NCI-H526 treated with DMSO at 0.1 percent for 48 hours (cell line): ENCODE results near the gene CACNA2D3.
"Not testable (repeated sequence)": the region's sequence is repeated elsewhere in the genome, so short reads cannot be mapped to it uniquely, and the experiment has no call there.

Source experiments
- DNase-seq: peaks from one replicate; lab custom pipeline; 2025; lab: John Stamatoyannopoulos, UW

CACNA2D3 gene

DNA sequence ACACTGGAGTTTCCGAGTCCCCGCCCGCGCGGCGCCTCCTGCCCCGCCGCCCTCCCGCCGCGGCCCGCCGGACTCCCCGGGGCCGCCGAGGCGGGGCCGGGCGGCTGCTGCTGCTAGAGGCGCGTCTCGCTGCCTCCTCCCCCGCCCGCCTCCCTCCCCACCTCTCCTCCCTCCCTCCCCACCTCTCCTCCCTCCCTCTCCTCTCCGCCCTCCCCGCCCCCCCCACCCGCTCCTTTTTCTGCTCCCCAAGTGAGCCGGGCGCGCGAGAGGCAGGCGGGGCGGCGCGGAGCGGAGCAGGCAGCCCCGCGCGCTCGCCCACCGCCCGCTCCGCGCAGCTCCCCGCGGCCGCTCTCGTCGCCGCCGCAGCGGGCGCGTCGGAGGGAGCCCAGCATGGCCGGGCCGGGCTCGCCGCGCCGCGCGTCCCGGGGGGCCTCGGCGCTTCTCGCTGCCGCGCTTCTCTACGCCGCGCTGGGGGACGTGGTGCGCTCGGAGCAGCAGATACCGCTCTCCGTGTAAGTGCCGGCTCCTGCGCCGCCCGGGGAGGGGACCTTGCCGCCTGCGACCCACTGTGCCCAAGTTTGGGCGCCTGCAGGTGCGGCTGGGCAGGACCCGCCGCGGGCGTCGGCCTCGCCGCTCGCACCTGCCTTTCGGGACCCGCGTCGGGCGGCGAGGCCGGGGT, at the start of gene CACNA2D3:
Gene CACNA2D3, plus strand, starts transcription at position 229 of the 679 bp plus-strand sequence.
- DNase-seq: peak; percentile 38

GRCh38 chr3:54073386-54073785, 49.0 kb upstream of the CACNA2D3 start:
- no peak for DNase-seq

DNA sequence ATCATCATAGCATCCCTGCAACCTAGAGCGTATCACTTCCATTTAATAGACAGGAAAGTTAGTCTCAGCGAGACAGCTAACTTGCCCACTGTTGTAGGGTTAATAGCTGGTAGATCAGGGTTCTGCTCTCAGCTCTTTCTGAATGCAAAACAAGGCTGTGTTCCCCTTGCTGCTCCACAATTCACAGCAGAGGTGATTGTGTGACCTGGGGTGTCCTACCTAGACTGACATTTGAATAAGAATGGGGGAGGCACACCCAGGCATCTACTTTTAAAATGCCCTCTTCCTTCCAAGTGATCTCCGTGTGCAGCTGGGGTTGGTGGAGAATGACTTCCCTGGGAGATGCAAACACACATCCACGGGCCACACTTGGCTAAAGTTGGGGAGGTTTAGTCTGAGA, 43.0 kb upstream of the CACNA2D3 start:
- DNase-seq: no peak

DNA sequence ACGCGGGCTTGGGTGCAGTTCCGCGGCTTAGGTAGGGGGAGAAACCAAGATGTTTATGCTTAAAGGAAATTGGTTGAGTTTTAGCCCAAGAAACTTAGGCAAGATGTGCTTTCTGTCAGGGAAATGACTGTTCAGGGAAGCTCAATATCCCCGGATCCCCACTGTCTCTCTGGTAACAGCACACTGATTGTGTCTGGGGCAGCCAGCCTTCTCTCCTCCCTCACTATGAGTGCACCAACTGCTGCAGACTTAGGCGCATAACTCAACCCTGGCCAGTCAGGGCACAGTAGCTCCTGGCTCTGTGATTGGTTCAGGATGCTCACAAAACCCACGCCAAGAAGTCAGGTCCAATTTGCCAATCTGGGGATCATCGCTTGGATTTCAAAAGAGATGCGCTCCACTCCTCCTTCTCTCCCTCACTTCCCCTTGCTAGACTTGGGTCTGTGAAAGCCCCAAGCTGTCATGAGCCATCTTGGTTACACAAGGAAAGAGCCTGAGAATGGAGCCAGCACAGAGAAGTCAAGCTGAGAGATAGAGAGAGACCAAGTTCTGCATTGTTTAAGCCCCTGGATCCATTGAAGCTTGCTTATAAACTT, 42.5 kb upstream of the CACNA2D3 start:
- no peak for DNase-seq

DNA sequence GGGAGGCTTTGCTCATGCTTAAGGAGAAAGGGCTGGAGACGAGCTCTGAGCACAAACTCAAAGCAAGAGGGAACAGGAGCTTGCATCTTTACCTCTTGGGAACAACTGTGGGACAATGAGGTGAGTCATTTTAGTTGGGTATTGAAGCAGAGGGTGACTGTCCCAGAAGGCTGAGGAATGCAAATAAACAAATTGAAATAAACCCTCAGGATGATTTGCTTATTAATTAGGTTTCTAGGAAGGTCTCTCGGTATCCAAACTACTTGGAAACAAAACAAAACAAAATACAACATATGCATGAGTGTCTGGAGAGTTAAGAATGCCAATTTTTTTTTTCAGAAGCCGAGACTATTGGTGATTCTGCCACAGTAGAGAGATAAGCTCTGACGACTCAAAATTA, 38.4 kb upstream of the CACNA2D3 start:
- DNase-seq: no peak

DNA sequence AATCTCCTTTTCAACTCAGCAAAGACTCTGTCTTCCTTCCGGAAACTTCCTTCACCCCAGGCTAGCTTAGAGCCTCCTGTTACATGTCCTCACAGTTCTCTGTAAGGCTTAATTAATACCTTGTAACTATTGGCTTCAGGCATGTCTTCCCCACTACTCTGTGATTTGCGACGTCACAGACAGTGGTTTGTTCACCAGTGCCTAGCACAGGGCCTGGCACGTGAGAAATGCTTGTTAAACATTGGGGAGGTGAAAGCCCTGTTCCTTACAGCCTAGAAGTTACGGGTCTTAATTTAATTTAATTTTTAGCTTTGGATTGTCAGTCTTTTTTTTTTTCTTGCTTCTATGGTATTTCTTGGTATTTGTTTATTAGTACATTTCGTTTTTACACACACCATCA, 36.4 kb upstream of the CACNA2D3 start:
- DNase-seq: no peak

DNA sequence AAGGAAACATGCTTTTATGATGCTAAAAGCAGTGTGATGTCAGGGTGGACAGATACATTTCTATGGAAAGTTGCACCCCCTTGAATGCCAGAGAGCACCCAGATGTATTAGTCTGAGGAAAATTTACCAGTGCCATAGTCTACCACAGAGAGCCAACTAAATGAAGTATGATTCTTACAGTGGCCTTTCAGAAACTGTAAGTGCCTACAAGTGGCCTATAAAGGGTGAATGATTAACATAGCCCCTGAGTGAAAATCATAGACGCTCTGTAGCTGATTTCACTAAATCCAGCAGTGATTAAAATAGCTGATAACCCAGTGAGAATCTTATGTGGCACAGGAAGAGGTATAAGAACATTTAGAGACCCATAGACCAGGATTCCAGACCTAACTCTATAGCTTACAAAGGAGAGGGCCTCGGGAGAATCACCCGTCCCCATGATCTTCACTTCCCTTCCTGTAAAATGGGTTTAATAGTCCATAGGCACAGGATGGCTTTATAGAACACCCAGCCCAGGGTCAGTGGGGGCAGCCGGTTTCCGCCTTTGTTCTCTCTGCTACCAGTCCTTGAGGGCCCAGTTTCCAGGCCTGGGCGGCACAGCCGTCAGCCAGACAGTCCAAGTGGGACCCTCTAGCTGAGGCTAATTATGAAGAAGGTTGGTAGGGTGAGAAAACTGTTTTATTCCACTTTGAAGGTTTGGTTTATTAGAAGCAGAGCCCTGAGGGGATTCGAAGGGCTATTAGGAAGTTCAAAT, 35.5 kb upstream of the CACNA2D3 start:
- no peak for DNase-seq

GRCh38 chr3:54087581-54088410, 34.6 kb upstream of the CACNA2D3 start:
- no peak for DNase-seq

DNA sequence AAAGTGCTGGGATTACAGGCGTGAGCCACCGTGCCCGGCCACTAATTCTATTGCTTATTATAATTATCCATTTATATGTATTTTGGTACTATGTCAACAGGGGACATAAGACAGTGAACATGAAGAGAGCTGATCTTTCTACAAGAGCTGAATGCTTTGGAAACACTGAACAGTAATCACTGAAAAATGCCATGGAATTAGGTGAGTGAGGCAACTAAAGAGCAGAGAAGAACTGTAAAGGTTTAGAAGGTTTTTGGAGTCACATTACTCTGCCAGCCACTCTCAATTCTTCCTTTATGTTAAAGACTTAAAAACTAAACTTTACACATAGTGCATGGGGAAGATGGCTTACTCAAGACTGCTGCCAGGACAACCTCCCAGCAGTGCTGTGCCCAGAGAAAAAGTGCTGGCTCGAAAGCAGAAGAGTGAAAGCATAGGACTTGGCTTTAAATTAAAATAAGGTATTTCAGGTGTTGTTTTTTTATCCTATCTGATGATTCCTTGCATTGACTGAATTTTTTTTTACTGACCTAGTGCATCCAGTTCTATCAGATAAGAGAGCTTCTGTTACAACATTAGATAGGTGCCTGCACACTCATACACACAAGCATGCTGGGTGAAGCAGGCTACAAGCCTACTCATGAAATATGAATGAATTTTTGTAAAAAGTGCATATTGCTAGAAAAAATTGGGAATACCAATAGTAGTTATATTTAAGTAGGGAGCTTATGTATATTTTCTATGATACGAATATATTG, 28.7 kb upstream of the CACNA2D3 start:
- no peak for DNase-seq

DNA sequence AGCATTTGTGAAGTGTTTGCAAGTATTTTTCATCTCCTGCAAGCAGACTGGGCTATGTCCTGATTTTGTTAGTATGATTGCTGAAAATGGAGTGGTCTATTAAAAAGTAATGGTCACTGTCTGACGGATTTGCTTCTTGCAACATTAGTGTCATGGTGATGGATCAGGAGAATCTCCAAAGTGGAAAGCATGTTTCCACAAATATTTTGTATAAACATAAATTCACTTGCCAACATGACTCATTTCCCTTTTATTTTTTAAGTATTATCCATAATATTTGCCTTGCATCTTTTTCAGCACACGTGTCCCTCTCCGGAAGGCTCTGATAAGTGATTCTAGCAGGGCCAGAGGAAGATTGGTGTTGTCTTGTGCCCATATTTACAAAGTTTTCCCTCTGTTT, 27.4 kb upstream of the CACNA2D3 start:
- DNase-seq: no peak

DNA sequence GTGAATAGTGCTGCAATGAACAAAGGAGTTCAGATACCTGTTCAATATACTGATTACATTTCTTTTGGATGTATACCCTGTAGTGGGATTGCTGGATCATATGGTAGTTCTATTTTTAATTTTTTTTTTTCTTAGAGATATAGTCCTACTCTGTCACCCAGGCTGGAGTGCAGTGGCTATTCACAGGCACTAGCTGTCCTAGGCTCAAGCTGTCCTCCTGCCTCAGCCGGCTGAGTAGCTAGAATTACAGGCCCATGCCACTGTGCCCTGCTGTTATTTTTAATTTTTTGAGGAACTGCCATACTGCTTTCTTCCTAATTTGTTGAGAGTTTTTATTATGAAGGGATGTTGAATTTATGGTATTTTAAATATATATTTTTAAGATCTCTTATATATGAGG, 23.0 kb upstream of the CACNA2D3 start:
- DNase-seq: no peak

- DNase-seq: no peak
Measured at GRCh38 chr3:54104084-54104483, 18.3 kb upstream of the CACNA2D3 start.

DNA sequence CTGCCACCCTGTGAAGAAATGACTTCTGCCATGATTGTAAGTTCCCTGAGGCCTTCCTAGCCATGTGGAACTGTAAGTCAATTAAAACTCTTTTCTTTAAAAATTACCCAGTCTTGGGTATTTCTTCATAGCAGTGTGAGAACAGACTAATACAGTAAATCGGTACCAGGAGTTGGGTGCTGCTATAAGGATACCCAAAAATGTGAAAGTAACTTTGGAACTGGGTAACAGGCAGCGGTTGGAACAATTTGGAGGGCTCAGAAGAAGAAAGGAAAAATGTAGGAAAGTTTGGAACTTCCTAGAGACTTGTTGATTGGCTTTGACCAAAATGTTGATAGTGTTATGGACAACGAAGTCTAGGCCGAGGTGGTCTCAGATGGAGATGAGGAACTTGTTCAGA, 6.2 kb upstream of the CACNA2D3 start:
- not testable (repeated sequence) for DNase-seq

GRCh38 chr3:54120657-54121413, 1.5 kb upstream of the CACNA2D3 start:
- peak; percentile 72 for DNase-seq

DNA sequence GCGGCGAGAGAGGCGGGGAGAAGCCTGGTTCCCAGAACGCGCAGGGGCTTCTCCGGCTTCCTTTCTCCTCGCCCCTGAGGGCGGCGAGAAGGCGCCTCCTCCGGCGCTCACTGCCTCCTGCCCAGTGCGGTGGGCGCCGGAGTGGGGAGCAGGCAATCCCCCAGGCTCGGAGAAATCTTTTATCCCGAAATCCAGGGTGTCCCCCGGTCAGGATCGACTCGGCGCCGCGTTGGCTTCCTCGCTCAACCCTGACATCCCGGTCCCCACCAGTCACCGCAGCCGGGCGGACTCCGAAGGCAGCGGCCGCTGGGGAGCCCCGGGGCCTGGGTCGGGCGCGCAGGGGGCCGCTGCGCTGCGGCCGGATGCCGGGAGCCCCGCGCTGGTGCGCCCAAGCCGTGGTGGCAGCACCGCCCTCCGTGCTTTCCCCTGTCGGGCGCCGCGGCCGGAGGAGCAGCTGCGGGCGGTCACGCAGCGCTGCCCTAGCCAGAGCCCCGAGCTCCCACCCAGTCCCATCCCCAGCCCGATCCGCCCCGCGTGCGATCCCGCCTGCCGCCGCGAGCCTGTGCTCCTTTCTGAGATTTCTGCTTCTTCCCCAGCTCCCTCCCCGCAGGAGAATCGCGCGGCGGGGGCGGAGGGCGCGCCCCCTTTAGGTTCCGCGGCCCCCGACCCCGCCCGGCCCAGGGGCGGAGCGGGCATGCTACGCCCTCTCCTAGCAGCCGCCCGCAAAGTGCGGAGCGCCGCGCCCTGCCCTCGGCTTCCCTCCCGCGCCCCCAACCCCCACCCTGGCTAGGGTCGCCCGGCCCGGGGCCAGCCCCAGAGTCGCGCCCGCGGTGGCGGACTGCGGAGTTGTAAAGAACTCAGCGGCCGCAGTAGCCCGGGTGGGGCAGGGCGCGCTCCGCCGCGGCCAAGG, 683 bp upstream of the CACNA2D3 start:
- DNase-seq: peak; percentile 7

DNA sequence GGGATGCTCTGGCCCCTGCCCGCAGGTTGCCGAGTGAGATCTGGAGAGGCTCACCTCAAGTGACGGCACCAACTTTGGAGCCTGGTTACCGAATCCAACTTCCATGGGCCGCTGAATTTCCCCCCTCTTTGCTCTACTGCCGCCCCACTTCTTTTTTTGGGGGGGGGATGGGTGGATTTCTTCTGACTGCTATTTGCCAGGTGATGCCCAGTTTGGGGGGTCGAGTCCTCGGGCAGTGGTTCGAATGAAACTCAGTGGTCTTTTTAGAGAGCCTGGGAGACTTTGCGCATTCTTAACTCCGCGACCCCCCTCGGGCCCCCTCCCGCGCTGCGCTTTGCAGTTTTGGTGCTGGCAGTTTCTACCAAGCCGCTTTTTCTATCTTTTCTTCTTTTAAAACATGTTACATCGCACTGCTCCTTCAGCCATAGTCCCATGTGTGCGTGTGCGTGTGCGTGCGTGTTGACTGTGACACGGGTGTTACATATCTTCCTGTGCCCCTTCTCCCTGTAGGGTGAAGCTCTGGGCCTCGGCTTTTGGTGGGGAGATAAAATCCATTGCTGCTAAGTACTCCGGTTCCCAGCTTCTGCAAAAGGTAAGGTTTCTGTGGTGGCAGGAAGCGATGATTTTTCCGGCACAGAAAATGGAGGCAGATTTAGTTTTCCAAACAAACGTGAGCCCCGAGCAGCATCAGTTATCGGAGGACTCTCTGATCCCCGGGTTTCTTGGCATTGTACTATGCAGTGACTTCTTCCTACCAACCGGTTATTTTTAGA, 837 bp downstream of the CACNA2D3 start:
- peak; percentile 38 for DNase-seq

- DNase-seq: peak; percentile 23
Measured at GRCh38 chr3:54123776-54124196, 1.4 kb downstream of the CACNA2D3 start.

DNA sequence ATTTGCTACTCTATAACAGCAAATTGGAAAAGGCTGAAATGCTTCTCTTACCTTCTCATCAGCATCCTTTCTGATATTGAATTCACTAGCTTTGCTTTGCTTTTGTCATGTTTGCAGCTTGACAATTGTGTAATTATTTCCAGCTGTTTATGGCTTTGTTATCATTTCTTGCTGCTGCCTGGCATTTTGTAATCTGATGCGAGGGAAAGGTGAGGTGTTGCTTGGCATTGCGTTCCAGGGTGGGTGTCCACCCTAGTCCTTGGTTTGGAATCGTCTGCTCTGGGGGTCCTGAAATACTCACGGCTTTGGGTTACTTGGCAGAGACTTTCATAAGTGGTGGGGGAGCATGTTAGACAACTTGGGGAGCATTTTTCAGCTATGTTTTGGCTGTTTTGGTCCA, 2.9 kb downstream of the CACNA2D3 start:
- DNase-seq: no peak

DNA sequence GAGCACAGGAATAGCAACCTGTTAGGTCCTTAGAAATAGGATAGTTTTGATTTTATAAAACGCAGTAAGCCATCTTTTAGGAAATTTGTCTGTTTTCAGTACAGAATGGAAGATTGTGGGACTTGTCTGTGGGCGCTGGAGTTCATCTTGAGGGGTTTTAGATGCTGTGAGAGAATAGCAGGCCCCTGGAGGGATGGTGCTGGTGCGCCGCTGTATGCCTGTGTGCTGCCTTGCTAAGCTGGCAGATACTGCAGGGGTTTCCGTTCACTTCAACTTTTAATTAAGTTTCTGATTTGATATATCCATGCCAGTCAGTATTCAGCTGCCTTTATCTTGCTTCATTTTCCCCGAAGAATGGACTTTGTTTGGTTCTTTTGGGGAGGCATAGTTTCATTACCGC, 4.2 kb downstream of the CACNA2D3 start:
- no peak for DNase-seq
